Measurements from ENCODE around the gene ZNF516.

Gene ZNF516

GRCh38 chr18:76354348-76354747 is 140.7 kb downstream of the ZNF516 start:
- no peak for DNase-seq

- no peak for DNase-seq
These were observed 141.5 kb downstream of the ZNF516 start for GRCh38 chr18:76353500-76353899.

DNA sequence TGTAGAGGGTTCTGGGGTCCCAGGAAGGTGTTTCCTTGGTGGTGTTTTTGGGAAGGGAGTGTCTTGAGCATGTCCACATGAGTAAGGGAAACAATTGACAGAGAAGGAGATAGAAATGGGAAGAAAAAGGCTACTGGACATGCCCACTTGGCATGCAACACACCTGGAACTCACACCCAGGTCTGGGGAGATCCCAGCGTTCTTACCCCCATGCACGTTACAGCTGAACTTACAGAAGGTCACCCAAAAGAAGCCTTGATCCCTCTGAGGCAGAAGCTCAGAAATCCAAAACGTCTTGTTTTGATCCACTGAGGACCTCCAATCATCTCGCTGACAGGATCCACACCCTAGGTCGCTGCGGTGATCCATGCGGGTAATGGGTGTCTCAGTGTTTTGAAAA is 142.0 kb downstream of the ZNF516 start:
- no peak for DNase-seq

GRCh38 chr18:76351961-76352581 is 143.0 kb downstream of the ZNF516 start:
- peak; percentile 77 to 80 for DNase-seq

DNA sequence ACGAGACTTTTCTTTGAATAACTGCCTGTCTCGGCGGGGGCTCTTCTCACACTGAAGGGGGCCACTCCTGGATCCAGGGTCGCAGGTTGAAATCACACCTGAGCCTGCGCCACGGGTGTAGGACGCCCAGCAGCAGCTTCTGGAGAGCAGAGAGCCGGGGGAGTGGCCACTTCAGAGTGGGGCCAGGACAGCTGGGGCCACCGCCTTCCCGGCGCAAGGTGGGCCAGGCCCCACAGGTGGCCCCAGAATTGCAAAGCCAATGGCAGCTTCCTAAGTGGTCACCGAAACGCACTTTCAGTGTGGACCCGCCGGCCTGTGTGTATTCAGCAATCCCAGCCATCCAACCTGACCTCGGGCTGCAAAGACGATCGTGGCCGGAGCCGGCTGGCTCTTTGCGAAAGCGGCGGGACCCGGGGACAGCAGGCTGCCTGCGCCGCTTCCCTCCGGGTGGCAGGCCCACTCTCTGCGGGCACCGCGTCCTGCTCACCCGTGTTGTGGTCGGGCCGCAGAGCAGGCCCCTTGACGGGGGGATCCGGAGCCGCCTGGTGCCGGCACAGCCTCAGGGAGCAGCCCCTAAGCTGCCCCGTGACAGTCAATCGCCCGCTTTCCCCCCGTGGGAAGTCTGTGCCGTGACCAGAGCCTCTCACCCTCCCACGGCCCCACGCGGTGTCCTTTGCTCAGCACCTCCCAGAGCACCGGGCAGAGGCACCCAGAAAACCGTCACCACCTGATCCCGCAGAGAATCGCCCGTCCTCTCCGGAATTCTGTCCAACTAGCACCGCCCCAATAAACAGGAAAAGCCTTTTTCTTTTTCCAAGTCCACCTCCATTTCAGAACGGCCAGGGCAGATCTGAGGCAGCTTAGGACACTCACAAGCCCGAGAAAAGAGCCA is 144.7 kb downstream of the ZNF516 start:
- DNase-seq: no peak

GRCh38 chr18:76349067-76349715 is 145.9 kb downstream of the ZNF516 start:
- DNase-seq: peak; percentile 80 to 89

DNA sequence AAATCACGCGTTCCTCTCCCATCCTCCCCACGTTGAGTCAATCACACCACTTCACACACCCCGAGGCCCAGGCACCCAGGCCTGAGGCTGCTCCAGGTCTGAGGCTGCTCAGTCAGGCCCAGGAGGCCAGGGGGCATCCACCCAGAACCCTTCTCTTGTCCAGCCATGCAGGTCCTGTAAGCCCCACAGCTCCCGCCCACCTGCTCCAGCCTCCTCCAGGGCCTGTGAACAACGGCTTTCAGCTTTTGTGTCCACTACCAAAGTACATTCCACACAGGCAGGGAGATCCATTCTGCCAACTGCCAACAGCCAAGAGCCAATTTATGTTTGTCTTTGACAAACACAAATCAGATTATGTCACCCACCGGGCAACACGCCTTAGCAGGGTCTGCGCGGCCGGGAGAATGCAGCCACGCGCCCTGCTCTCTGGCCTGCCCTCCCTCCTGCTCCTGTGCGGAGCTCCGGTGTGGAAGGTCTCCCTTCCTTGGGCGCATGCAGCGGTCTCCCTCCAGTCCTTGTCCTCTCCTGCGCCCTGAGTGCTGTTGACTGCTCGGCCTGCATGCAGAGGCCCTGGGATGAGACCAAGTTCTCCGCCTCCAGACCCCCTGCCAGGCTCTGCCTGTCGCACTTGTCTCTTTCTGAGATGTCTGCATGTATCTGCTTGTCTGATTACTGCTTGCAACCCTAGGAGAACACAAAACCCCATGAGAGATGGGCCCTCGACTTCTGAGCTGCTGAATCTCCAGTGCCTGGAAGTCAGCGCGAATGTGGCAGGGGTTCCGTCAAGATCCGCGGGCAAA is 146.6 kb downstream of the ZNF516 start:
- peak; percentile 59 to 80 for DNase-seq

GRCh38 chr18:76347341-76347740 is 147.7 kb downstream of the ZNF516 start:
- DNase-seq: no peak

GRCh38 chr18:76346490-76347130 is 148.4 kb downstream of the ZNF516 start:
- DNase-seq: no peak

DNA sequence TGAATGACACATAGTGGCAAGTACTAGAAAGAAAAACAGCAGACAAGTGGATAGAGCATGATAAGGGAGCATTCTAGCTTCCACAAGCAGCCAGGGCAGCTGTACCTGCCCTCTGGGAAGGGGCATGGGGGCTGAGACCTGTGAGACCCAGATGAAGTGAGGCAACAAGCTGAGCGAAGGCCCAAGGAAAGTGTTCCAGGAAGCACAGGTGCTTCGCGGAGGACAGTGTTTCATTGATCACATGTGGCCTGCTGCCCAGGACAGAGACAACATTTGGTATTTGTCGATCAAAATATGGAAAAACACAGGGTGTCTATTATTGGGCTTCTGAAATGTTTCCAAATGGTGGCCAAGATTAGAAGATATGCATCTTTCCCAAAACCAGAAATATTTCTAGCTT is 149.1 kb downstream of the ZNF516 start:
- DNase-seq: no peak

- no peak for DNase-seq
These were observed 151.0 kb downstream of the ZNF516 start for GRCh38 chr18:76343938-76344569.

- DNase-seq: no peak
These were observed 154.6 kb downstream of the ZNF516 start for GRCh38 chr18:76340410-76340809.

- no peak for DNase-seq
These were observed 155.8 kb downstream of the ZNF516 start for GRCh38 chr18:76339246-76339620.

DNA sequence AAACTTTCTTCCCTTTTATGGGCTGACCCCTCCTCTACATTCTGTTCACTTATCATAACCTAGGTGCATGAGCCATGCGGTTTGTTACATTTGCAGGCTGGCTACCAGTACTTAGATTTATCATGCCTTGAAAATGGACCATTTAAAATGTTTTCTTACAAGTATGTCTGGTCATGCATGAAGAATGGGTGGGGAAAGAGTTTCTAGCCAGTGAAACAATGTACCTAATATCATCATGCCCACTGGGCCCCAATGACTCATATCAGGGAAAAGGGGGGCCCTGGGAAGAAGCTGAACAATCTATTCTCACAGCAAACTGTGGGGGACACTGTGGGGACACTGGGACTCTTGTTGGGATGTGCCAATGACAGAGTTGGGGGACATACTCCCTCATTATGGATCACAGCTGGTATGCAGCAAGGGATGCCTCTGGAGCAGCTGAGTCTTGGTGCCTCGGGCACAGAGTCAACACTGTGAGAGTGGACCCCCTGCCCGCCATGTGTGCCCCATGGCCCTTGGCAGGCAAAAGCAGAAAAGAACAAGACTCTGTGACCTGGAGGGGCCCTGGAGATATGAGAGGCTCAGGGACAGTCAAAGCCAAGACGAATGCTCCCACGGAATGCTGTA is 156.3 kb downstream of the ZNF516 start:
- DNase-seq: no peak

- no peak for DNase-seq
These were observed 157.0 kb downstream of the ZNF516 start for GRCh38 chr18:76338088-76338487.

GRCh38 chr18:76335859-76336640 is 159.0 kb downstream of the ZNF516 start:
- DNase-seq: peak; percentile 38 to 70

DNA sequence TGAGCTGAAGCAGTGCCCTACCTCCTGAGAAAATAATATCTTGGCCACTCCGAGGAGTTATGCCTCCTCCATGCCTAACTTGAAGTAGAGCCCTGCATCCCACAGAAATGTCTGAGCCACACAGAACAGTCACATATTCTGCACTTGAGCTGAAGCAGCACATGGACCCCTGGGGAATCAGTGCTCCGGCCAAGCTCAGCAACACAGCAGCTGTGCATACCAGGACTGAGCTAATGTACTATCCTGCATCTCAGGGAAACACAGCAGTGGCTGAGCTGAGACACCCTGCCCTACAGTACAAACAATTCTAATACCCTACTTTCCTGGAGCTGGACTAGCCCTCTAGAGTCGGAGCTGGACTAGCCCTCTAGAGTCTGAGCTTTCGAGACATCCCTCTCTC is 166.9 kb downstream of the ZNF516 start:
- DNase-seq: no peak

- no peak for DNase-seq
These were observed 171.2 kb downstream of the ZNF516 start for GRCh38 chr18:76323891-76324290.

- DNase-seq: no peak
These were observed 172.4 kb downstream of the ZNF516 start for GRCh38 chr18:76322686-76323085.

- no peak for DNase-seq
These were observed 175.7 kb downstream of the ZNF516 start for GRCh38 chr18:76319366-76319765.

- DNase-seq: no peak
These were observed 176.4 kb downstream of the ZNF516 start for GRCh38 chr18:76318607-76319006.

All from SHP77 (cell line).